SK-N-MC (cell line): ENCODE results near the gene IQSEC3.

Experiments used
- EZH2 ChIP-seq: fragments of 200-600 bp; sonication (generic); IDR thresholded peaks from one replicate; pipeline ENCODE4 v1.6.1; 2017; ENCODE audit warnings: antibody characterized with exemption
- POLR2AphosphoS5 ChIP-seq: IDR thresholded peaks from 2 replicates; pipeline ENCODE4 v1.6.1; 2012; ENCODE audit warnings: mild to moderate bottlenecking, low read depth, low read length, borderline replicate concordance

- TF ChIP-seq EZH2 (no peak), POLR2AphosphoS5 (no peak)
Observed at GRCh38 chr12:224330-224729, 157.8 kb downstream of the IQSEC3 start.
